ENCODE measurements around the gene RNF214.
"Not testable (repeated sequence)": the region's sequence is repeated elsewhere in the genome, so short reads cannot be mapped to it uniquely, and the experiment has no call there.

Gene RNF214

GRCh38 chr11:117232092-117232878, at the start of gene RNF214:
Gene RNF214 (plus strand): TSS chr11:117232671. CDS start chr11:117234273, 1,602 bp downstream.
- DNase-seq (ENCODE audit: low read depth in 1 of 2, low spot score in 1 of 2) = peak; percentile 57 to 68

GRCh38 chr11:117183178-117183577, 49.3 kb upstream of the RNF214 start:
- DNase-seq (ENCODE audit: low read depth in 1 of 2, low spot score in 1 of 2) = not testable (repeated sequence)

GRCh38 chr11:117183724-117184349, 48.6 kb upstream of the RNF214 start:
- no peak for DNase-seq (ENCODE audit: low read depth in 1 of 2, low spot score in 1 of 2)

GRCh38 chr11:117185736-117186430, 46.6 kb upstream of the RNF214 start:
- no peak for DNase-seq (ENCODE audit: low read depth in 1 of 2, low spot score in 1 of 2)

- no peak for DNase-seq (ENCODE audit: low read depth in 1 of 2, low spot score in 1 of 2)
Observed at GRCh38 chr11:117186431-117186761, 46.1 kb upstream of the RNF214 start.

GRCh38 chr11:117187007-117187406, 45.5 kb upstream of the RNF214 start:
- DNase-seq (ENCODE audit: low read depth in 1 of 2, low spot score in 1 of 2) = no peak

GRCh38 chr11:117187428-117187798, 45.1 kb upstream of the RNF214 start:
- no peak for DNase-seq (ENCODE audit: low read depth in 1 of 2, low spot score in 1 of 2)

GRCh38 chr11:117187799-117188481, 44.5 kb upstream of the RNF214 start:
- no peak for DNase-seq (ENCODE audit: low read depth in 1 of 2, low spot score in 1 of 2)

DNA sequence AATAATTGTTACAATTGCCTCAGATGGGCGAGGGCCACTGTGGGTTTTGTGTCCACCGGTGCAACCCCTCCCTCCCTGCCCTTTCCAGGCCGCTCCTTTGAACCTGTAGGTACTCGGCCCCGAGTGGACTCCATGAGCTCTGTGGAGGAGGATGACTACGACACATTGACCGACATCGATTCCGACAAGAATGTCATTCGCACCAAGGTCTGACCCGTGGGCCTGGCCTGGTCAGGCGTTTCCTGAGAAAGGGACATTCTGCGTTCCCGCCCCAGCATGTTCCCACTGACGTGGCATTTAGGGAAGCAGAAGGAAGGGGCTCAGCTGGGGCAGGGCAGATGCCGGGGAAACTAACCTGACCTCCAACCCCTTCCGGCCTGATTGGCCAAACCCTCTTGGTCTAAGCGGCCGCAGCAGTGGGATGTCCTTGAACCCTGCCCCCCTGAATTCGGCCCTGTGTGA, 43.8 kb upstream of the RNF214 start:
- no peak for DNase-seq (ENCODE audit: low read depth in 1 of 2, low spot score in 1 of 2)

GRCh38 chr11:117189191-117189940, 43.1 kb upstream of the RNF214 start:
- DNase-seq (ENCODE audit: low read depth in 1 of 2, low spot score in 1 of 2) = no peak

- no peak for DNase-seq (ENCODE audit: low read depth in 1 of 2, low spot score in 1 of 2)
Observed at GRCh38 chr11:117189941-117190544, 42.4 kb upstream of the RNF214 start.

DNA sequence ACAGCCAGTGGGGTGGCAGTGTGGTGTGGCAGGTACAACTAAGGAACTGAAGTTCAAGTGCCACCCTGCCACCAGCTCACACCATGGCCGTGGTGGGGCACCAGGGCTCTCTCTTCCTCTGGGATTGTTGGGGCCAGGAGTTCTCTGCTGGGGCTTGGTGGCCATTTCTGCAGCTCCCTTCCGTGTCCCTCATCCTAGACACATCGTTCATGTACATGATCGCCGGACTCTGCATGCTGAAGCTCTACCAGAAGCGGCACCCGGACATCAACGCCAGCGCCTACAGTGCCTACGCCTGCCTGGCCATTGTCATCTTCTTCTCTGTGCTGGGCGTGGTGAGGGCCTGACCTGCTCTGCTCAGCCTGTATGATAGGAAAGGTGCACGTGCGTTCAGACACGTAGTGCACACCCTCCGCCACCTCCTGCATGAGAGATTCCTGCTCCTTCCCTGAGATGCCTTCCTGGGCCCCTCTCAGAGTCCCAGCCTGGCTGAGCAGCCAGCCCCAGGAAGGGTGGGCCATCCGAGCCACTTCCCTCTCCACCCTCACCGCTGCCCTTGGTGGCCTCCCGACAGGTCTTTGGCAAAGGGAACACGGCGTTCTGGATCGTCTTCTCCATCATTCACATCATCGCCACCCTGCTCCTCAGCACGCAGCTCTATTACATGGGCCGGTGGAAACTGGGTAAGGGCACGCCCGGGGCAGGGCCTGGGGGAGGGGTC, 40.6 kb upstream of the RNF214 start:
- no peak for DNase-seq (ENCODE audit: low read depth in 1 of 2, low spot score in 1 of 2)

DNA sequence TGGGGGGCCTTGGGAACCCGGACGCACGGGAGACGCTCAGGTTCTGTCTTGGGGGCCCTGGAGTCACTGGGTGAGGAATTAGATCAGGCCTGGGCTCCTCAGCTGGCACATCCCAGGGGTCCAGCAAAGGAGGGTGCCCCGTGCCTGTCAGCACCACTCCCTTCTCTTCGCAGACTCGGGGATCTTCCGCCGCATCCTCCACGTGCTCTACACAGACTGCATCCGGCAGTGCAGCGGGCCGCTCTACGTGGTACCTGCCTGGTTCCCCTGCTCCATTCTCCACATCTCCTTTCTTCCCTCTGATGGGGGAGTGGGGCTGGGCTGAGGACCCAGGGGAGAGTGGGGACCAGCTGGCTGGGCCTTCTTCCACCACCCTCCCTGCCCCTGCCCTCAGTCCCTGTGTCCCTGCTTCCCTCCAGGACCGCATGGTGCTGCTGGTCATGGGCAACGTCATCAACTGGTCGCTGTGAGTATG, 40.0 kb upstream of the RNF214 start:
- DNase-seq (ENCODE audit: low read depth in 1 of 2, low spot score in 1 of 2) = no peak

GRCh38 chr11:117193130-117194020, 39.1 kb upstream of the RNF214 start:
- DNase-seq (ENCODE audit: low read depth in 1 of 2, low spot score in 1 of 2) = no peak

DNA sequence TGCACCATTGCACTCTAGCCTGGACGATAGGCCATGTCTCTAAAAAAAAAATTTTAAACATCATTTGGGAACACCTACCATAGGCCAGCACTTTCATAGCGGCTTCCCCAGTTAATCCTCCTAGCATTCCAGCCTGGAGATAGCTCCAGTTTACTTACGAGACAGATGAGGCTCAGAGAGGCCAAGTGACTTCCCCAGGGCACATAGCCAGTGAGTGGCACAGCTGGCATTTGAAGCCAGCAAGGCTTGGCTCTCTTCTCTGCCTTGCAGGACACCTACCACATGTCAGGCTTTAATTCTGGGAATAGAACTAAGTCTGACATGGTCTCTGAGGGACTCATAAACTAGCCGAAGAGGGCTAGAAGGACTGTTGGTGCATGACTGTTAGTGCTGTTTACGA, 38.2 kb upstream of the RNF214 start:
- DNase-seq (ENCODE audit: low read depth in 1 of 2, low spot score in 1 of 2) = no peak

DNA sequence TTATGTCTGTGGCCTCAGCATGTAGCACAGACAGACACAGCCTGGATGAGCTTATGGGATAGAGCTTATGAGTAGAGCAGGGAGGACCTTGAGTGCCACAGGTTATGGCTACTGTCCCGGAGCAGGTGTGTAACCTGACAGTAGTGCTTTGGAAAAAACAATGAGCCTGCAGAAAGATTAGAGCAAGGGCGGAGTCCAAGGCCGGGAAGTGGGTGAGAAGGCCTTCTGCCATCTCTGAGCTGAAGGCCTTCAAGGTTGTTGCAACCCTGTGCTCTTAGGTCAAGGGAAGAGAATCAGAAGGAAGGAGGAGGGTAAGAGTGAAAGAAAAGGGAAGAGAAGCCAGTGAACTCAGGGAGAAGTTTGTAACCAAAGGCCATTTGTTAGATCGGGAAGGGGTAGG, 37.2 kb upstream of the RNF214 start:
- DNase-seq (ENCODE audit: low read depth in 1 of 2, low spot score in 1 of 2) = no peak

- DNase-seq (ENCODE audit: low read depth in 1 of 2, low spot score in 1 of 2) = no peak
Observed at GRCh38 chr11:117195761-117196160, 36.7 kb upstream of the RNF214 start.

- DNase-seq (ENCODE audit: low read depth in 1 of 2, low spot score in 1 of 2) = no peak
Observed at GRCh38 chr11:117197006-117197405, 35.5 kb upstream of the RNF214 start.

Data from activated CD4-positive, alpha-beta T cell treated with anti-CD3 and anti-CD28 coated beads, Interleukin-2, amount 50 U/mL, for 24 hours (primary cell).